ENCODE results near the gene SREK1IP1. TPM values are rescaled to one million over a fixed set of nuclear protein-coding genes. Genes with fewer than 3 reads are reported as not detected.

SREK1IP1 gene
- total RNA-seq, 1 experiment from 2014 or later = 3.0 TPM

GRCh38 chr5:64744914-64745313 is 23.6 kb downstream of the SREK1IP1 start:
- intact Hi-C loops (cut with micrococcal nuclease) = no loop called here
- no peaks in the 10 kb centered on the region for H3F3A ChIP-seq (ENCODE audit: low read length, unreplicated experiment)
- ATAC-seq (no peak), DNase-seq (no peak)
- CTCF ChIA-PET = interaction anchor here (0.6 kb wide), 2 partner anchors 215 to 597 kb away, joined by 3 read pairs; no protein-coding TSS in a partner anchor
- no peak overlapping the region for H3K4me3 ChIP-seq (ENCODE audit: low read length)
- no peaks in the 10 kb centered on the region for H3K27me3 ChIP-seq (ENCODE audit: low read length)
- BruUV-seq (replicated peaks) = no TSS peak
- TF ChIP-seq CTCF (conservative IDR thresholded peaks at IDR 0.05; ENCODE audit: low read depth, low read length) (no peak), EZH2phosphoT487 (IDR thresholded peaks at IDR 0.05; ENCODE audit: borderline replicate concordance, low read length) (no peak)
- no peaks in the 10 kb centered on the region for H3K79me2 ChIP-seq (ENCODE audit: low read length)
- no peak overlapping the region for H3K27ac ChIP-seq (ENCODE audit: low read length)
- no peak overlapping the region for H2AFZ ChIP-seq (ENCODE audit: low read length)
- no peaks in the 10 kb centered on the region for H3K4me1 ChIP-seq (ENCODE audit: insufficient read depth, low read length)
- no peak overlapping the region for H3K4me2 ChIP-seq (ENCODE audit: low read length)
- no peaks in the 10 kb centered on the region; the same call in 1 of the 2 replicates for H3K36me3 ChIP-seq (ENCODE audit: low read depth, low read length)
- no peaks in the 10 kb centered on the region for H3K9me3 ChIP-seq (ENCODE audit: low read length)
- no peak overlapping the region for H3K9ac ChIP-seq (ENCODE audit: low read length)
- H3K9me2 ChIP-seq (replicated peaks; ENCODE audit: low read length) = no peaks in the 10 kb centered on the region
- H4K20me1 ChIP-seq (ENCODE audit: low read length) = no peaks in the 10 kb centered on the region
- POLR2A ChIA-PET (ENCODE audit: unreplicated experiment) = no interaction called here

- no peak for TF ChIP-seq EZH2phosphoT487 (IDR thresholded peaks at IDR 0.05; ENCODE audit: borderline replicate concordance, low read length)
- no peak for TF ChIP-seq EZH2 (IDR thresholded peaks at IDR 0.05; ENCODE audit: low read length, unreplicated experiment)
- no peak for TF ChIP-seq CTCF (conservative IDR thresholded peaks at IDR 0.05; ENCODE audit: low read depth, low read length)
- ATAC-seq = no peak
- no peaks in the 10 kb centered on the region for H3K27me3 ChIP-seq (ENCODE audit: low read length)
- no TSS peak for BruUV-seq (replicated peaks)
- H4K20me1 ChIP-seq (ENCODE audit: low read length) = no peaks in the 10 kb centered on the region
- intact Hi-C loops (cut with micrococcal nuclease) = no loop called here
- H3K9me2 ChIP-seq (replicated peaks; ENCODE audit: low read length) = no peaks in the 10 kb centered on the region
- ChIA-PET POLR2A (ENCODE audit: unreplicated experiment) (no interaction called here), CTCF (no interaction called here)
- H3K4me3 ChIP-seq (ENCODE audit: low read length) = no peak overlapping the region
- no peaks in the 10 kb centered on the region; the same call in 1 of the 2 replicates for H3K36me3 ChIP-seq (ENCODE audit: low read depth, low read length)
- H3K9me3 ChIP-seq (ENCODE audit: low read length) = no peaks in the 10 kb centered on the region
- H3K4me1 ChIP-seq (ENCODE audit: insufficient read depth, low read length) = no peaks in the 10 kb centered on the region
- no peaks in the 10 kb centered on the region for H3K79me2 ChIP-seq (ENCODE audit: low read length)
- H3K4me2 ChIP-seq (ENCODE audit: low read length) = no peak overlapping the region
- H3K27ac ChIP-seq (ENCODE audit: low read length) = no peak overlapping the region
- no peak overlapping the region for H3K9ac ChIP-seq (ENCODE audit: low read length)
- no peak overlapping the region for H2AFZ ChIP-seq (ENCODE audit: low read length)
- DNase-seq = no peak
- H3F3A ChIP-seq (ENCODE audit: low read length, unreplicated experiment) = no peaks in the 10 kb centered on the region
These were observed 25.7 kb downstream of the SREK1IP1 start for GRCh38 chr5:64742821-64743220.

GRCh38 chr5:64742411-64742810 is 26.1 kb downstream of the SREK1IP1 start:
- no peak for DNase-seq
- TF ChIP-seq EZH2 (IDR thresholded peaks at IDR 0.05; ENCODE audit: low read length, unreplicated experiment) = no peak
- TF ChIP-seq CTCF (conservative IDR thresholded peaks at IDR 0.05; ENCODE audit: low read depth, low read length) = no peak
- TF ChIP-seq EZH2phosphoT487 (IDR thresholded peaks at IDR 0.05; ENCODE audit: borderline replicate concordance, low read length) = no peak
- Histone ChIP-seq H3K36me3 (ENCODE audit: low read depth, low read length) (no peaks in the 10 kb centered on the region; the same call in 1 of the 2 replicates), H3K9me3 (ENCODE audit: low read length) (no peaks in the 10 kb centered on the region), H4K20me1 (ENCODE audit: low read length) (no peaks in the 10 kb centered on the region), H3K79me2 (ENCODE audit: low read length) (no peaks in the 10 kb centered on the region), H3K9me2 (replicated peaks; ENCODE audit: low read length) (no peaks in the 10 kb centered on the region), H2AFZ (ENCODE audit: low read length) (no peak overlapping the region), H3K27ac (ENCODE audit: low read length) (no peak overlapping the region), H3K9ac (ENCODE audit: low read length) (no peak overlapping the region), H3K4me1 (ENCODE audit: insufficient read depth, low read length) (no peaks in the 10 kb centered on the region), H3K27me3 (ENCODE audit: low read length) (no peaks in the 10 kb centered on the region), H3K4me3 (ENCODE audit: low read length) (no peak overlapping the region), H3K4me2 (ENCODE audit: low read length) (no peak overlapping the region), H3F3A (ENCODE audit: low read length, unreplicated experiment) (no peaks in the 10 kb centered on the region)
- intact Hi-C loops (cut with micrococcal nuclease) = no loop called here
- no TSS peak for BruUV-seq (replicated peaks)
- POLR2A ChIA-PET (ENCODE audit: unreplicated experiment) = no interaction called here
- ATAC-seq = no peak
- CTCF ChIA-PET = no interaction called here
